Measurements from ENCODE around the gene REEP1.

DNA sequence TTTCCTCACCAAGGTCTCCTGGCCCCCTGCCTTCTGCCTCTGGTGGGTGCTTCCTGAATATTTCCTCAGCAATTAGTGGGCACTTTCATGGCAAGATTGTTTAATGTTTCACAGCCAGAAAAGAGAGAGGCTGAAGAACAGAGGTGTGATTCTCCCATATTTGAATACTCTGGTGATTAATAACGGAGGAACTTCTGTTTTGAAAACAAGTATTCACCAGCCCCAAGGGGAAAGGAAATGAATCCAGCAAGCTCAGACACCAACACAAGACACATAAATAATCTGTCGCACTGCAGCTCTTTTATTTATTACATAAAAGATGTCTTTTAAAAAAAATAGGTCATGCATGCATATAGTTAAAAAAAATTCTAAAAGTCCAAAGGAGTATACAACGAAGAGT, 80.4 kb downstream of the REEP1 start:
- no peak for TF ChIP-seq CTCF (tag by site-specific recombination; IDR thresholded peaks at IDR 0.05)
- TF ChIP-seq ELK4 (IDR thresholded peaks at IDR 0.05; ENCODE audit: borderline replicate concordance, low read depth, low read length): no peak
- no peak for TF ChIP-seq ZBTB10 (tag by site-specific recombination; IDR thresholded peaks at IDR 0.05)
- no peak for TF ChIP-seq REST (tag by site-specific recombination; IDR thresholded peaks at IDR 0.05)
- no peak for TF ChIP-seq HOXC10 (CRISPR knock-in tag; IDR thresholded peaks at IDR 0.05)
- TF ChIP-seq, protein P1, sequence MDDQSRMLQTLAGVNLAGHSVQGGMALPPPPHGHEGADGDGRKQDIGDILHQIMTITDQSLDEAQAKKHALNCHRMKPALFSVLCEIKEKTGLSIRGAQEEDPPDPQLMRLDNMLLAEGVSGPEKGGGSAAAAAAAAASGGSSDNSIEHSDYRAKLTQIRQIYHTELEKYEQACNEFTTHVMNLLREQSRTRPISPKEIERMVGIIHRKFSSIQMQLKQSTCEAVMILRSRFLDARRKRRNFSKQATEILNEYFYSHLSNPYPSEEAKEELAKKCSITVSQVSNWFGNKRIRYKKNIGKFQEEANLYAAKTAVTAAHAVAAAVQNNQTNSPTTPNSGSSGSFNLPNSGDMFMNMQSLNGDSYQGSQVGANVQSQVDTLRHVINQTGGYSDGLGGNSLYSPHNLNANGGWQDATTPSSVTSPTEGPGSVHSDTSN (CRISPR knock-in tag; IDR thresholded peaks at IDR 0.05): no peak
- TF ChIP-seq GLI4 (tag by site-specific recombination; IDR thresholded peaks at IDR 0.05): no peak
- no peak for TF ChIP-seq SETDB1 (IDR thresholded peaks at IDR 0.05; ENCODE audit: insufficient read length, low read length)
- TF ChIP-seq ZNF654 (tag by site-specific recombination; IDR thresholded peaks at IDR 0.05; ENCODE audit: low read depth): no peak
- TF ChIP-seq ZNF629 (tag by site-specific recombination; IDR thresholded peaks at IDR 0.05): no peak
- no peak for TF ChIP-seq ZBTB26 (tag by site-specific recombination; optimal IDR thresholded peaks at IDR 0.05)
- TF ChIP-seq ZNF639 (tag by site-specific recombination; IDR thresholded peaks at IDR 0.05): no peak

Data from HEK293 (cell line).